Measurements from ENCODE around the gene EPHA6.

The EPHA6 gene

GRCh38 chr3:97409612-97410011 lies 595.2 kb downstream of the EPHA6 start:
- Histone ChIP-seq H3K9me2 (ENCODE audit: low read depth, low read length) (no peaks in the 10 kb centered on the region), H3K9me3 (ENCODE audit: low read length) (no peaks in the 10 kb centered on the region), H2AFZ (ENCODE audit: low read length) (no peak overlapping the region), H3K4me2 (ENCODE audit: low read length) (no peak overlapping the region), H3K27ac (ENCODE audit: low read depth, low read length, poor library complexity, severe bottlenecking) (no peak overlapping the region), H4K20me1 (ENCODE audit: insufficient read depth, low read length) (no peaks in the 10 kb centered on the region), H3K4me1 (ENCODE audit: insufficient read depth, low read length, severe bottlenecking) (no peaks in the 10 kb centered on the region), H3F3A (ENCODE audit: insufficient read depth, low read length) (no peaks in the 10 kb centered on the region), H3K36me3 (ENCODE audit: insufficient read depth, low read length) (no peaks in the 10 kb centered on the region), H3K27me3 (ENCODE audit: insufficient read depth, low read length) (no peaks in the 10 kb centered on the region), H3K4me3 (ENCODE audit: low read depth, low read length, poor library complexity, severe bottlenecking) (no peak overlapping the region), H3K9ac (ENCODE audit: low read length) (no peak overlapping the region), H3K79me2 (ENCODE audit: insufficient read depth, low read length) (no peaks in the 10 kb centered on the region)
- TF ChIP-seq EZH2 (IDR thresholded peaks at IDR 0.05; ENCODE audit: borderline replicate concordance, low read length), result no peak
- TF ChIP-seq, protein P1, sequence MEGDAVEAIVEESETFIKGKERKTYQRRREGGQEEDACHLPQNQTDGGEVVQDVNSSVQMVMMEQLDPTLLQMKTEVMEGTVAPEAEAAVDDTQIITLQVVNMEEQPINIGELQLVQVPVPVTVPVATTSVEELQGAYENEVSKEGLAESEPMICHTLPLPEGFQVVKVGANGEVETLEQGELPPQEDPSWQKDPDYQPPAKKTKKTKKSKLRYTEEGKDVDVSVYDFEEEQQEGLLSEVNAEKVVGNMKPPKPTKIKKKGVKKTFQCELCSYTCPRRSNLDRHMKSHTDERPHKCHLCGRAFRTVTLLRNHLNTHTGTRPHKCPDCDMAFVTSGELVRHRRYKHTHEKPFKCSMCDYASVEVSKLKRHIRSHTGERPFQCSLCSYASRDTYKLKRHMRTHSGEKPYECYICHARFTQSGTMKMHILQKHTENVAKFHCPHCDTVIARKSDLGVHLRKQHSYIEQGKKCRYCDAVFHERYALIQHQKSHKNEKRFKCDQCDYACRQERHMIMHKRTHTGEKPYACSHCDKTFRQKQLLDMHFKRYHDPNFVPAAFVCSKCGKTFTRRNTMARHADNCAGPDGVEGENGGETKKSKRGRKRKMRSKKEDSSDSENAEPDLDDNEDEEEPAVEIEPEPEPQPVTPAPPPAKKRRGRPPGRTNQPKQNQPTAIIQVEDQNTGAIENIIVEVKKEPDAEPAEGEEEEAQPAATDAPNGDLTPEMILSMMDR (IDR thresholded peaks at IDR 0.05; ENCODE audit: low read length), result no peak

DNA sequence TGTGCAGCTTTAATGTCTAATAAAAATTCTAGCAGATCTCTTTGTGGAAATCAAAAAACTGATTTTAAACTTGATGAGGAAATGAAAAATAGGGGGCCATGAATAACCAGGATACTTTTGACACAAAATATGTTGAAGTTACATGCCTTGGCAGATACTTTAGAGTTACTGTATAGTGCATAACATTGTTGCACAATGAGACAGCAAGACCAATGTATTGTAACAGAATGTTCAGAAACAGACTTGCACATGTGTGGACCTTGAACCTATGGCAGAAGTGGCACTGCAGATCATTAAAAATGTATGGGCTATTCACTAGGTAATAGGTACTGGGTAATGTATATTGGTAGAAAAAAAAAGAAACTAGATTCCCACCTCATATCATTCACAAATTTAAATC lies 607.2 kb downstream of the EPHA6 start:
- Histone ChIP-seq H3K79me2 (ENCODE audit: insufficient read depth, low read length) (no peaks in the 10 kb centered on the region), H3K4me3 (ENCODE audit: low read depth, low read length, poor library complexity, severe bottlenecking) (no peak overlapping the region), H2AFZ (ENCODE audit: low read length) (no peak overlapping the region), H3K36me3 (ENCODE audit: insufficient read depth, low read length) (no peaks in the 10 kb centered on the region), H3K9ac (ENCODE audit: low read length) (no peak overlapping the region), H3K9me3 (ENCODE audit: low read length) (no peaks in the 10 kb centered on the region), H3K4me2 (ENCODE audit: low read length) (no peak overlapping the region), H3F3A (ENCODE audit: insufficient read depth, low read length) (no peaks in the 10 kb centered on the region), H3K27ac (ENCODE audit: low read depth, low read length, poor library complexity, severe bottlenecking) (no peak overlapping the region), H4K20me1 (ENCODE audit: insufficient read depth, low read length) (no peaks in the 10 kb centered on the region), H3K9me2 (ENCODE audit: low read depth, low read length) (no peaks in the 10 kb centered on the region), H3K4me1 (ENCODE audit: insufficient read depth, low read length, severe bottlenecking) (no peaks in the 10 kb centered on the region), H3K27me3 (ENCODE audit: insufficient read depth, low read length) (no peaks in the 10 kb centered on the region)
- TF ChIP-seq, protein P1 (IDR thresholded peaks at IDR 0.05; ENCODE audit: low read length), result no peak
- TF ChIP-seq EZH2 (IDR thresholded peaks at IDR 0.05; ENCODE audit: borderline replicate concordance, low read length), result no peak

DNA sequence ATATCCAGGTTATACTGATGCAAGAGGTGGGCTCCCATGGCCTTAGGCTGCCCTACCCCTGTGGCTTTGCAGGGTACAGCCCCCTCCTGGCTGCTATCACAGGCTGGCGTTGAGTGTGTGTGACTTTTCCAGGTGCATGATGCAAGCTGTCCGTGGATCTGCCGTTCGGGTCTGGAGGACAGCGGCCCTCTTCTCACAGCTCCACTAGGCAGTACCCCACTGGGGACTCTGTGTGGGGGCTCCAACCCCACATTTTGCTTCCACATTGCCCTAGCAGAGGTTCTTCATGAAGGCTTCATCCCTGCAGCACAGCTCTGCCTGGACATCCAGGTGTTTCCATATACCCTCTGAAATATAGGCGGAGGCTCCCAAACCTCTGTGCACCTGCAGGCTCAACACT lies 610.6 kb downstream of the EPHA6 start:
- no peaks in the 10 kb centered on the region for H3K9me3 ChIP-seq (ENCODE audit: low read length)
- H3K27me3 ChIP-seq (ENCODE audit: insufficient read depth, low read length), result no peaks in the 10 kb centered on the region
- no peaks in the 10 kb centered on the region for H4K20me1 ChIP-seq (ENCODE audit: insufficient read depth, low read length)
- no peaks in the 10 kb centered on the region for H3F3A ChIP-seq (ENCODE audit: insufficient read depth, low read length)
- H3K27ac ChIP-seq (ENCODE audit: low read depth, low read length, poor library complexity, severe bottlenecking), result no peak overlapping the region
- no peaks in the 10 kb centered on the region for H3K9me2 ChIP-seq (ENCODE audit: low read depth, low read length)
- H3K4me3 ChIP-seq (ENCODE audit: low read depth, low read length, poor library complexity, severe bottlenecking), result no peak overlapping the region
- no peaks in the 10 kb centered on the region for H3K79me2 ChIP-seq (ENCODE audit: insufficient read depth, low read length)
- H3K36me3 ChIP-seq (ENCODE audit: insufficient read depth, low read length), result no peaks in the 10 kb centered on the region
- no peak overlapping the region for H2AFZ ChIP-seq (ENCODE audit: low read length)
- no peak overlapping the region for H3K9ac ChIP-seq (ENCODE audit: low read length)
- no peaks in the 10 kb centered on the region for H3K4me1 ChIP-seq (ENCODE audit: insufficient read depth, low read length, severe bottlenecking)
- no peak overlapping the region for H3K4me2 ChIP-seq (ENCODE audit: low read length)
- TF ChIP-seq EZH2 (IDR thresholded peaks at IDR 0.05; ENCODE audit: borderline replicate concordance, low read length), result no peak
- TF ChIP-seq, protein P1 (IDR thresholded peaks at IDR 0.05; ENCODE audit: low read length), result no peak

Measured in OCI-LY1 (cell line).